AG09309 (cell line): Measurements from ENCODE around the gene TRIO.
"Not testable (repeated sequence)": the region's sequence is repeated elsewhere in the genome, so short reads cannot be mapped to it uniquely, and the experiment has no call there.

Experiments
- DNase-seq: peaks from one replicate; pipeline ENCODE4 v3.0.0-alpha.2; 2010; ENCODE audit warnings: low read depth
- H3K4me3 ChIP-seq: 2 replicates; pipeline ENCODE4 v1.5.1; 2011; ENCODE audit warnings: mild to moderate bottlenecking, low read depth, low read length, moderate library complexity; ENCODE audit not compliant: control insufficient read depth
- CTCF ChIP-seq: IDR thresholded peaks from 2 replicates; pipeline ENCODE4 v1.5.1; 2011; ENCODE audit warnings: mild to moderate bottlenecking, low read depth, low read length, inconsistent platforms; ENCODE audit not compliant: insufficient read depth, control insufficient read depth; ENCODE audit errors: missing control alignments

TRIO gene

DNA sequence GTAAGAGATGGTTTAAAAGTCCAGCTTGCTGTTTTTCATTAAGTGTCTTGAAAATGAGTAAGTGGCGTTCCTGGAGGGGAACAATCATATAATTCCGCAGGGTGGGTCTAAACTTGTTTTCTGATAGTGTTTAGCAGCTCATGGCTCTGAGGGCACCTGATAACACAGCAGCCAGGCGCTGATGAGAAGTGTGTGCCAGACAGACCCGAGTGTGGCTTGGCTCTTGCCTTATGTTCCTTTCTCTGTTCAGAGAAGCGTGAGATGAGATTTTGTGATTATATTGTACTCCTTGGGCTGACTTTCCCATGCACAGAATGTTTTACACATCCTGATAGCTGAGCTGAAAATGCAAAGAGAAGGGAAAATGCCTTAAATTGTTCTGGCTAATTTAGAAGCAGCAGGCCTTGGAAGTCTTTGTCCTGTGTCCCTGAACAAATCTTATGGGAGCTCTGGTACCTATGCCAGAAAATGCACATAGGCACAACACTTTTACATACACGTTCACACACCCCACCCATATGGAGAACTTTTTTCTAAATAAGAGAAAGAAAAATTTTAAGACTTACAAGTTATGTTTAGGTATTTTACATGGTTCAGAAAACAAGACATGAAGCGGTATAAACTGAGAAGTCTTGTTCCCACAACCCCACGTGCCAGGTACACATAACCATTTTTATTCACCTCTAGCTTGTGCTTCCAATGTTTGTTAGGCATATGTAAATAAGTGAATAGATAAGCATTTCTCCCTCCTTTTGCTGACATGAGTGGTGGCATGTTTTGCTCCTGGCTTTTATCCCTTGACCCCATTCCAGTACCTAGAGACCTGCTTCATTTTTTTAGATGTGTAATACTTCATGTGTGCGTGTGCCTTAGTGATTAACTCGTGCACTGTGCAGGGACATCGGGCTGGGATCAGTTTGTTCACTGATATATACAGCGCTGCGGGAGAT, 286.2 kb downstream of the TRIO start:
- no peak for DNase-seq
- no peak overlapping the region for H3K4me3 ChIP-seq
- no peak for TF ChIP-seq CTCF

GRCh38 chr5:14431534-14431933, 288.4 kb downstream of the TRIO start:
- no peak for TF ChIP-seq CTCF
- no peak for DNase-seq
- no peak overlapping the region for H3K4me3 ChIP-seq

DNA sequence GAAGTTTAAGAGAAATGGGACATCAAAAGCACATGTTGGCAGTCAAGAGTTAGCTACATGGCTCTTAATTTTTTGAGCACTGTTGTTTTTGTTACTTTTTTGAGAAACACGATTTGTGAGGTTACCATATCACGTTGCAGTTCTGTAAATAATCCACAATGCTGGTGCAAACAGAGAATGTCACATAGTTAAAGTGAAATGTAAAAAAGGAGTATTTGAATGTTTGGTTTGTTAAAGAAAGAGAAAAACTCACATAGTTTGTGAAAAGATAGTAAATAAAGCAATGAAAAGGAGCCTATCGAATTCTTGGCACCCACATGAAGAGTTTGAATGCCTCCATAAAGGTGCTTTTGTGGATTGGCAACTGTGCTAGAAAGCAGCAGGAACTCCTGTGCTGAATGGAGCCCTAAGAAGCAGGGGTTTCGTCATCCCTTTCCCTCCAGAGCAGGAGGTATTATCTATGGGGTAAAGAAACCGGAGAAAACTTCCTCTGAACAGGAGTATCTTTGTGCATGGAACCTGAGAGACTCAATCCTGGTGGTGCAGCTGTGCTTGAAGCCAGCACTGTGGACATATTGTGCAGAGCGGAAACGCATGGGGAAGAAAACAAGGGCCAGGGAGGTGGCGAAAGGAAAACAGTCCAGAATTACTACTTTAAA, 289.9 kb downstream of the TRIO start:
- DNase-seq, result no peak
- H3K4me3 ChIP-seq, result no peak overlapping the region
- no peak for TF ChIP-seq CTCF

DNA sequence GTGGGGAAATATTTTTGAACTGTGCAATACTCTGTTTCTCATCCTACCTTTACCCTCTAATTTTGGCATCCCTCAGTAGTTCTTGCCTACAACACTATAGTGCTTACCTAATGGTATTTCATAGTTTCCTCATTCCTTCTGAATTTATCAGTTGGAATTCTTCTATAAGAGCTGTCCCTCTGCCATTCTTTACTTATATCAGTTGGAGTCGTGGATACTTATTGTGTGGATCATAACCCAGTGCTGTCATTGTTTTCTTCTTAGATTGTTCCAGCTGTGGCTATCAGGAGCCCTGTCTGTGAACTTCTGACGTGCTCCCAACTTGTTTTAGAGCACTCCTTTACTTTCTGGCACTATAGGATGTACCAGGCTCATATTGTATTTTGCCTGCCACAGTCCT, 292.3 kb downstream of the TRIO start:
- H3K4me3 ChIP-seq, result no peak overlapping the region
- TF ChIP-seq CTCF, result no peak
- no peak for DNase-seq

- DNase-seq, H3K4me3 ChIP-seq: not testable (repeated sequence)
Measured at GRCh38 chr5:14436122-14436521, 293.0 kb downstream of the TRIO start.

- no peak for TF ChIP-seq CTCF
- DNase-seq, result no peak
- no peak overlapping the region for H3K4me3 ChIP-seq
Measured at GRCh38 chr5:14436801-14437542, 293.8 kb downstream of the TRIO start.
